ENCODE measurements around the gene D2HGDH.
"Not testable (repeated sequence)": the region's sequence is repeated elsewhere in the genome, so short reads cannot be mapped to it uniquely, and the experiment has no call there.

D2HGDH gene

GRCh38 chr2:241803387-241804325 lies 69.2 kb downstream of the D2HGDH start:
- H2BK12ac ChIP-seq (ENCODE audit: low read length) = peak overlapping the region; percentile 82
- H3K4me3 ChIP-seq (ENCODE audit: low read length in 2 of 2) = peak overlapping the region in 1 of 2 donors; percentile 52
- WGBS, 2 donors (ENCODE audit: extremely low coverage in 2 of 2, insufficient read length in 2 of 2, insufficient replicate concordance in 1 of 2) = no CpG with 5 or more reads among the region's 109 CpGs
- peak overlapping the region; percentile 99 for H3K18ac ChIP-seq (ENCODE audit: low read length)
- peak overlapping the region; percentile 80 for H3K23ac ChIP-seq (ENCODE audit: low read depth, low read length, poor library complexity)
- no peaks in the 10 kb centered on the region for H3K9me3 ChIP-seq (replicated peaks in 1 of 2; ENCODE audit: control insufficient read depth in 2 of 2, insufficient read depth in 1 of 2, low read depth in 1 of 2, low read length in 2 of 2)
- H3K14ac ChIP-seq (ENCODE audit: low read length) = peak overlapping the region; percentile 89
- peak overlapping the region; percentile 60 for H3K9ac ChIP-seq (ENCODE audit: low read depth, low read length, poor library complexity)
- H3K4ac ChIP-seq (ENCODE audit: low read length) = peak overlapping the region; percentile 76
- no peaks in the 10 kb centered on the region for H3K36me3 ChIP-seq (replicated peaks in 1 of 2; ENCODE audit: control insufficient read depth in 2 of 2, insufficient read depth in 2 of 2, low read length in 2 of 2)
- peaks cover 0 to 7% (median 0%) of the 10 kb centered on the region in 3 experiments for H3K27me3 ChIP-seq (ENCODE audit: control insufficient read depth in 3 of 3, insufficient read depth in 3 of 3, low read depth in 1 of 3, low read length in 3 of 3)
- peak overlapping the region; percentile 82 for H4K8ac ChIP-seq (ENCODE audit: low read depth, low read length)
- no peak overlapping the region for H3K27ac ChIP-seq (replicated peaks; ENCODE audit: low read length)
- no peak for DNase-seq (ENCODE audit: low spot score)
- peak overlapping the region; percentile 100 for H2BK15ac ChIP-seq (ENCODE audit: low read length)
- peak overlapping the region; percentile 87 for H4K91ac ChIP-seq (ENCODE audit: low read depth, low read length, poor library complexity)
- peaks cover 14 to 17% of the 10 kb centered on the region in 2 donors for H3K4me1 ChIP-seq (ENCODE audit: control insufficient read depth in 2 of 2, insufficient read depth in 1 of 2, low read depth in 1 of 2, low read length in 2 of 2)
- H3K79me1 ChIP-seq (ENCODE audit: low read depth, low read length) = peaks cover 8% of the 10 kb centered on the region
- no peak overlapping the region for H3K4me2 ChIP-seq (ENCODE audit: insufficient read depth, low read length, poor library complexity, severe bottlenecking)
- H2BK5ac ChIP-seq (ENCODE audit: low read length) = peak overlapping the region; percentile 96
- H2AK5ac ChIP-seq (ENCODE audit: low read depth, low read length) = peak overlapping the region; percentile 100
- H2BK120ac ChIP-seq (ENCODE audit: low read depth, low read length) = peak overlapping the region; percentile 76
- H2AFZ ChIP-seq (ENCODE audit: low read length) = no peak overlapping the region

DNA sequence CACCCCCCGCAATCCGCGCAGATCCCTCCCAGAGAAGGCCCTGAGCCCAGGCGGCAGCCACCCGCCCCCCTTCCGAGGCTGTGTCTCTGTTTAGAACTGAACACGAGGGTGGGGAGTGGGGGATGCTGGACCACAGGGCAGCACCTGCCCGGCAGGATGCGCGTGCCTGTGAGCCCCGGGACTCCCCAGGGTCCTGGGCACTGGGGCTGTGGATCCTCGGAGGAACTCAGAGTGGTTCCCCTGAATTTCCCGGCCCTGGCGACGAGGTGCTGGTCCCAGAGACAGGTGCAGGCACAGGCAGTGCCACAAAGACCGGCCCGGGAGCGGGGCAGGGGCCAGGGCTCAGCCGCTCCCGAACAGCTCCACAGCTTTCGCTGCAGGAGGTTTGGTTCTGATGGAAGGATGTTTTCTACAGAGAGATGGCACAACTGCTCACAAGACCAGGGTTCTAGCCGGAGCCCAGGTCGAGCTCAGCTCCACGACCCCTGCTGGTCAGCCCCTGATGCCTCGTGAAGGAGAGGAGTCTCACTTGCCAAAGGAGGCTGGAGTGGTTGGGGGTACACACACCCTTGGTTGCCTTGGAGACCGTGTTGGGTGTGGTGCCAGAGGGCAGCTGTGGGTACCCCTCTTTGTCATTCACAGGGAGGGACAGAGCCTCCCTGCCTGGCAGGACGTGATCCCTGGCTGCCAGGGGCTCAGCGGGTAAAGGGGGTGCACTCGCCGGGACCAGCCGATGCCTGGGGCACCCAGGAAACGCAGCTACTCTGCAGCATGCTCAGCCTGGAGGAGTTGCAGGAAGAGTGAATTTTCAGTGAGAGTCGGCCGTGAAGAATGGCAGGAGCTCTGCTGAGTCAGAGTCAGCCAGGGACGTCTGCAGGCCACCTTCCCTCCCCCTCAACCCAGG lies 70.1 kb downstream of the D2HGDH start:
- Histone ChIP-seq H3K27ac (replicated peaks; ENCODE audit: low read length) (no peak overlapping the region), H3K27me3 (ENCODE audit: control insufficient read depth in 3 of 3, insufficient read depth in 3 of 3, low read depth in 1 of 3, low read length in 3 of 3) (peaks cover 0 to 7% (median 0%) of the 10 kb centered on the region in 3 experiments), H3K9me3 (replicated peaks in 1 of 2; ENCODE audit: control insufficient read depth in 2 of 2, insufficient read depth in 1 of 2, low read depth in 1 of 2, low read length in 2 of 2) (no peaks in the 10 kb centered on the region), H2AK5ac (ENCODE audit: low read depth, low read length) (peak overlapping the region; percentile 100), H3K18ac (ENCODE audit: low read length) (peak overlapping the region; percentile 99), H3K23ac (ENCODE audit: low read depth, low read length, poor library complexity) (peak overlapping the region; percentile 75), H3K9ac (ENCODE audit: low read depth, low read length, poor library complexity) (no peak overlapping the region), H4K91ac (ENCODE audit: low read depth, low read length, poor library complexity) (peak overlapping the region; percentile 87), H3K36me3 (replicated peaks in 1 of 2; ENCODE audit: control insufficient read depth in 2 of 2, insufficient read depth in 2 of 2, low read length in 2 of 2) (no peaks in the 10 kb centered on the region), H3K4me3 (ENCODE audit: low read length in 2 of 2) (no peak overlapping the region), H2BK12ac (ENCODE audit: low read length) (peak overlapping the region; percentile 75), H3K79me1 (ENCODE audit: low read depth, low read length) (peaks cover 8% of the 10 kb centered on the region), H2AFZ (ENCODE audit: low read length) (peak overlapping the region; percentile 25), H2BK15ac (ENCODE audit: low read length) (peak overlapping the region; percentile 100), H3K14ac (ENCODE audit: low read length) (peak overlapping the region; percentile 96), H4K8ac (ENCODE audit: low read depth, low read length) (no peak overlapping the region), H3K4me2 (ENCODE audit: insufficient read depth, low read length, poor library complexity, severe bottlenecking) (no peak overlapping the region), H2BK5ac (ENCODE audit: low read length) (peak overlapping the region; percentile 96), H3K4me1 (ENCODE audit: control insufficient read depth in 2 of 2, insufficient read depth in 1 of 2, low read depth in 1 of 2, low read length in 2 of 2) (peaks cover 16 to 22% of the 10 kb centered on the region in 2 donors), H2BK120ac (ENCODE audit: low read depth, low read length) (peak overlapping the region; percentile 76), H3K4ac (ENCODE audit: low read length) (peak overlapping the region; percentile 90)
- WGBS, 2 donors (ENCODE audit: extremely low coverage in 2 of 2, insufficient read length in 2 of 2, insufficient replicate concordance in 1 of 2) = no CpG with 5 or more reads among the region's 35 CpGs
- no peak for DNase-seq (ENCODE audit: low spot score)

GRCh38 chr2:241806217-241806616 lies 71.8 kb downstream of the D2HGDH start:
- not testable (repeated sequence) for H2BK15ac ChIP-seq (ENCODE audit: low read length); H3K9me3 ChIP-seq (replicated peaks in 1 of 2; ENCODE audit: control insufficient read depth in 2 of 2, insufficient read depth in 1 of 2, low read depth in 1 of 2, low read length in 2 of 2); H3K4ac ChIP-seq (ENCODE audit: low read length); H4K91ac ChIP-seq (ENCODE audit: low read depth, low read length, poor library complexity); H2BK5ac ChIP-seq (ENCODE audit: low read length); H2BK12ac ChIP-seq (ENCODE audit: low read length); H3K27me3 ChIP-seq (ENCODE audit: control insufficient read depth in 3 of 3, insufficient read depth in 3 of 3, low read depth in 1 of 3, low read length in 3 of 3); H3K4me2 ChIP-seq (ENCODE audit: insufficient read depth, low read length, poor library complexity, severe bottlenecking); H4K8ac ChIP-seq (ENCODE audit: low read depth, low read length); H3K4me3 ChIP-seq (ENCODE audit: low read length in 2 of 2); H3K79me1 ChIP-seq (ENCODE audit: low read depth, low read length); H2AK5ac ChIP-seq (ENCODE audit: low read depth, low read length); H3K18ac ChIP-seq (ENCODE audit: low read length); H2BK120ac ChIP-seq (ENCODE audit: low read depth, low read length); H3K14ac ChIP-seq (ENCODE audit: low read length); DNase-seq (ENCODE audit: low spot score); H3K23ac ChIP-seq (ENCODE audit: low read depth, low read length, poor library complexity); H2AFZ ChIP-seq (ENCODE audit: low read length); H3K36me3 ChIP-seq (replicated peaks in 1 of 2; ENCODE audit: control insufficient read depth in 2 of 2, insufficient read depth in 2 of 2, low read length in 2 of 2); H3K27ac ChIP-seq (replicated peaks; ENCODE audit: low read length); H3K9ac ChIP-seq (ENCODE audit: low read depth, low read length, poor library complexity)
- no CpG with 5 or more reads among the region's 8 CpGs for WGBS, 2 donors (ENCODE audit: extremely low coverage in 2 of 2, insufficient read length in 2 of 2, insufficient replicate concordance in 1 of 2)
- H3K4me1 ChIP-seq (ENCODE audit: control insufficient read depth in 2 of 2, insufficient read depth in 1 of 2, low read depth in 1 of 2, low read length in 2 of 2) = peaks cover 16 to 22% of the 10 kb centered on the region in 2 donors

All from neuronal stem cell (in vitro differentiated cells).